ENCODE measurements around the gene DAB2IP.

DNA sequence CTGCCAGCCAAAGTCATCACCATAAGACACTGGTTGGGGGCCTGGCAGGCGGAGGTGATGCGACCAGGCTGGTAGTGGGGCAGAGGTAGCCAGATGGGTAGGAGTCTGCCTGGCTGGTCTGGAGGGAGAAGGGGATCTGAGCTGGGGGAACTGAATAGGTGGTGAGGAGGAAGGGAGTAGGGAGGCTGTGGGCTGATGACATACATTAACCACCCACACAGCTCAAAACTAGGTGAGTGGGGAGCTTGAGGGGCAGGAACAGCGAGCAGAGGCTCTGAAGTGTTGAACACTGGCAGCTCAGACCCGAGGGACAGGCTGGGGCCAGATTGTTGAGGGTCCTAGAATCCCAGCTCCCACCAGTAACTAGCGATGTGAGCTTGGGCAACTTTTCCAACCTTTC lies 81.0 kb downstream of the DAB2IP start:
- TF ChIP-seq, protein P1, sequence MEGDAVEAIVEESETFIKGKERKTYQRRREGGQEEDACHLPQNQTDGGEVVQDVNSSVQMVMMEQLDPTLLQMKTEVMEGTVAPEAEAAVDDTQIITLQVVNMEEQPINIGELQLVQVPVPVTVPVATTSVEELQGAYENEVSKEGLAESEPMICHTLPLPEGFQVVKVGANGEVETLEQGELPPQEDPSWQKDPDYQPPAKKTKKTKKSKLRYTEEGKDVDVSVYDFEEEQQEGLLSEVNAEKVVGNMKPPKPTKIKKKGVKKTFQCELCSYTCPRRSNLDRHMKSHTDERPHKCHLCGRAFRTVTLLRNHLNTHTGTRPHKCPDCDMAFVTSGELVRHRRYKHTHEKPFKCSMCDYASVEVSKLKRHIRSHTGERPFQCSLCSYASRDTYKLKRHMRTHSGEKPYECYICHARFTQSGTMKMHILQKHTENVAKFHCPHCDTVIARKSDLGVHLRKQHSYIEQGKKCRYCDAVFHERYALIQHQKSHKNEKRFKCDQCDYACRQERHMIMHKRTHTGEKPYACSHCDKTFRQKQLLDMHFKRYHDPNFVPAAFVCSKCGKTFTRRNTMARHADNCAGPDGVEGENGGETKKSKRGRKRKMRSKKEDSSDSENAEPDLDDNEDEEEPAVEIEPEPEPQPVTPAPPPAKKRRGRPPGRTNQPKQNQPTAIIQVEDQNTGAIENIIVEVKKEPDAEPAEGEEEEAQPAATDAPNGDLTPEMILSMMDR (conservative IDR thresholded peaks at IDR 0.05; ENCODE audit: low read depth in 2 of 2), result no peak
- TF ChIP-seq POLR2AphosphoS5 (IDR thresholded peaks at IDR 0.05; ENCODE audit: low read depth) (no peak), EZH2phosphoT487 (IDR thresholded peaks at IDR 0.05; ENCODE audit: unreplicated experiment) (no peak), EZH2 (IDR thresholded peaks at IDR 0.05; ENCODE audit: low read depth, unreplicated experiment) (no peak), CREB1 (CRISPR knock-in tag; IDR thresholded peaks at IDR 0.05; ENCODE audit: low read depth) (no peak)
- TF ChIP-seq, protein P2, sequence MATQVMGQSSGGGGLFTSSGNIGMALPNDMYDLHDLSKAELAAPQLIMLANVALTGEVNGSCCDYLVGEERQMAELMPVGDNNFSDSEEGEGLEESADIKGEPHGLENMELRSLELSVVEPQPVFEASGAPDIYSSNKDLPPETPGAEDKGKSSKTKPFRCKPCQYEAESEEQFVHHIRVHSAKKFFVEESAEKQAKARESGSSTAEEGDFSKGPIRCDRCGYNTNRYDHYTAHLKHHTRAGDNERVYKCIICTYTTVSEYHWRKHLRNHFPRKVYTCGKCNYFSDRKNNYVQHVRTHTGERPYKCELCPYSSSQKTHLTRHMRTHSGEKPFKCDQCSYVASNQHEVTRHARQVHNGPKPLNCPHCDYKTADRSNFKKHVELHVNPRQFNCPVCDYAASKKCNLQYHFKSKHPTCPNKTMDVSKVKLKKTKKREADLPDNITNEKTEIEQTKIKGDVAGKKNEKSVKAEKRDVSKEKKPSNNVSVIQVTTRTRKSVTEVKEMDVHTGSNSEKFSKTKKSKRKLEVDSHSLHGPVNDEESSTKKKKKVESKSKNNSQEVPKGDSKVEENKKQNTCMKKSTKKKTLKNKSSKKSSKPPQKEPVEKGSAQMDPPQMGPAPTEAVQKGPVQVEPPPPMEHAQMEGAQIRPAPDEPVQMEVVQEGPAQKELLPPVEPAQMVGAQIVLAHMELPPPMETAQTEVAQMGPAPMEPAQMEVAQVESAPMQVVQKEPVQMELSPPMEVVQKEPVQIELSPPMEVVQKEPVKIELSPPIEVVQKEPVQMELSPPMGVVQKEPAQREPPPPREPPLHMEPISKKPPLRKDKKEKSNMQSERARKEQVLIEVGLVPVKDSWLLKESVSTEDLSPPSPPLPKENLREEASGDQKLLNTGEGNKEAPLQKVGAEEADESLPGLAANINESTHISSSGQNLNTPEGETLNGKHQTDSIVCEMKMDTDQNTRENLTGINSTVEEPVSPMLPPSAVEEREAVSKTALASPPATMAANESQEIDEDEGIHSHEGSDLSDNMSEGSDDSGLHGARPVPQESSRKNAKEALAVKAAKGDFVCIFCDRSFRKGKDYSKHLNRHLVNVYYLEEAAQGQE (IDR thresholded peaks at IDR 0.05; ENCODE audit: unreplicated experiment), result no peak

All from GM23338 (cell line).